HL-60 (cell line): ENCODE data around the gene REXO4.

Experiments used
- CTCF ChIP-seq: IDR thresholded peaks from one replicate; pipeline ENCODE4 v1.5.1; 2011; ENCODE audit warnings: low read length, control low read depth, inconsistent platforms; ENCODE audit not compliant: insufficient read depth
- GABPA ChIP-seq: IDR thresholded peaks from 2 replicates; pipeline ENCODE4 v1.6.1; 2012; ENCODE audit warnings: low read depth
- POLR2AphosphoS5 ChIP-seq: IDR thresholded peaks from 2 replicates; pipeline ENCODE4 v1.6.1; 2012; ENCODE audit warnings: low read depth
- REST ChIP-seq: IDR thresholded peaks from 2 replicates; pipeline ENCODE4 v1.6.1; 2012; ENCODE audit warnings: low read depth; ENCODE audit not compliant: insufficient replicate concordance
- SPI1 ChIP-seq: IDR thresholded peaks from 2 replicates; pipeline ENCODE4 v1.6.1; 2012; ENCODE audit warnings: low read depth, mild to moderate bottlenecking, borderline replicate concordance

GRCh38 chr9:133457233-133457632 is 39.4 kb upstream of the REXO4 start:
- TF ChIP-seq SPI1: no peak
- no peak for TF ChIP-seq POLR2AphosphoS5
- TF ChIP-seq CTCF: no peak
- no peak for TF ChIP-seq GABPA
- TF ChIP-seq REST: no peak
